Heart left ventricle (tissue), 16 donors: Measurements from ENCODE around the gene TSPOAP1. TPM values are rescaled to one million over a fixed set of nuclear protein-coding genes. Genes with fewer than 3 reads are reported as not detected.
"Not testable (repeated sequence)": the region's sequence is repeated elsewhere in the genome, so short reads cannot be mapped to it uniquely, and the experiment has no call there.

Source experiments
- ATAC-seq, 4 donors: fragments of 200-7000 bp; cut with Tn5 transposase; one replicate each; pipeline ENCODE4 v1.9.1; 2020 to 2022; ENCODE audit warnings: moderate library complexity in 4 of 4, mild to moderate bottlenecking in 3 of 4, moderate number of reproducible peaks in 1 of 4
- DNase-seq, 5 donors: peaks; one replicate each; pipeline ENCODE4 v3.0.0-alpha.2; 2020
- H3K27ac ChIP-seq, 12 donors: fragments of 200-600 bp; sonication (generic) in 4 of 12; one replicate each; pipeline versions ENCODE4 v1.5.0 to v1.8.0; 2016 to 2022; ENCODE audit warnings: mild to moderate bottlenecking in 2 of 12
- H3K27me3 ChIP-seq, 9 donors: fragments of 200-600 bp; sonication (generic) in 2 of 9; one replicate each; pipeline versions ENCODE4 v1.5.1 to v1.8.0; 2016 to 2022; ENCODE audit warnings: mild to moderate bottlenecking in 3 of 9
- H3K36me3 ChIP-seq, 9 donors: fragments of 200-600 bp; sonication (generic) in 2 of 9; one replicate each; pipeline versions ENCODE4 v1.5.0 to v1.8.0; 2018 to 2022; ENCODE audit warnings: mild to moderate bottlenecking in 2 of 9
- H3K4me1 ChIP-seq, 12 donors: fragments of 200-600 bp; sonication (generic) in 4 of 12; one replicate each; pipeline versions ENCODE4 v1.5.0 to v1.8.0; 2016 to 2022; ENCODE audit warnings: mild to moderate bottlenecking in 3 of 12
- H3K4me3 ChIP-seq, 12 donors: fragments of 200-600 bp; sonication (generic) in 4 of 12; one replicate each; pipeline versions ENCODE4 v1.5.0 to v1.8.0; 2017 to 2022; ENCODE audit warnings: mild to moderate bottlenecking in 9 of 12, moderate library complexity in 4 of 12
- H3K9me3 ChIP-seq, 12 donors: fragments of 200-600 bp; sonication (generic) in 4 of 12; one replicate each; pipeline versions ENCODE4 v1.5.0 to v1.8.0; 2016 to 2022; ENCODE audit warnings: mild to moderate bottlenecking in 1 of 12
- CTCF ChIP-seq, 12 donors: fragments of 200-600 bp; sonication (generic) in 4 of 12; IDR thresholded peaks; one replicate each; pipeline versions ENCODE4 v1.5.0 to v1.8.0; 2018 to 2022; ENCODE audit warnings: antibody characterized with exemption in 12 of 12, mild to moderate bottlenecking in 5 of 12
- POLR2A ChIP-seq, 2 donors: fragments of 450-650 bp; IDR thresholded peaks; one replicate each; pipeline ENCODE4 v1.6.1; 2017; ENCODE audit warnings: antibody characterized with exemption in 2 of 2, mild to moderate bottlenecking in 2 of 2, moderate library complexity in 2 of 2
- WGBS, 4 donors: extraction: QIAGEN DNeasy Blood & Tissue Kit in 2 of 4; methylation state at CpG; one replicate each; pipeline versions ENCODE4 v1.1.5 to v1.1.7; 2013 to 2018; 5-methylcytosine and 5-hydroxymethylcytosine counted together
- intact Hi-C, 10 donors: fragments of 100-400 bp; cut with DNase I; formaldehyde crosslinking; loops; one replicate each; pipeline versions ENCODE4 v1.11.1 to v1.14.2; 2022
- polyA plus RNA-seq, 2 donors: library from polyadenylated mRNA; stranded (reverse); fragments of 200-250 nt; gene quantifications; one replicate each; pipeline ENCODE4 v1.2.3, GENCODE V29; 2013
- total RNA-seq, 9 donors: library from RNA; depleted of rRNA in 2 of 9; stranded (reverse); fragments of >200 nt in 2 of 9; fragmentation: NEBNext Ultra II Directional in 3 of 9; extraction: Animal tissue kit (Norgen Biotek cat#: 25700) in 3 of 9; gene quantifications; one replicate each; pipeline versions ENCODE4 v1.1.0 to v1.2.4, GENCODE V29; 2016 to 2023
- donor health status: ischemic (EF 13 %, LVEDD 7.1; RV severe dilation, severe dysfunction).
- donor health status: healthy with polysubstance abuse.
- donor health status: DM: no; HTN: yes; CAD: no.
- donor health status: DM: no; HTN: no; CAD: no.
- donor health status: ischemic (EF 25% LVEDD 6.9; RV normal size, moderate dysfunction).
- donor health status: ischemic (EF 25% LVEDD 5.7; RV mildly dilated, moderate dysfunction).
- donor health status: healthy.
- donor health status: DM: yes; HTN: yes; CAD: no.
- donor health status: ischemic (EF 35%, LVEDD 5.7; RV mildly dilated, moderate dysfunction).
- donor health status: nonischemic (EF 11% LVEDD 7.7; RV severe dilation, severe dysfunction).
- donor health status: DM: yes; HTN: yes; CAD: no.
- donor health status: PGD.
- donor health status: ischemic (EF 29% LVEDD 5.4; RV normal size, mild dysfunction).
- donor health status: nonischemic (EF 23%, LVEDD 6.1; RV moderate dilation, normal function).

TSPOAP1 gene
- total and polyA plus RNA-seq, 11 donors: 1.6 to 23.1 (median 13.3) TPM

DNA sequence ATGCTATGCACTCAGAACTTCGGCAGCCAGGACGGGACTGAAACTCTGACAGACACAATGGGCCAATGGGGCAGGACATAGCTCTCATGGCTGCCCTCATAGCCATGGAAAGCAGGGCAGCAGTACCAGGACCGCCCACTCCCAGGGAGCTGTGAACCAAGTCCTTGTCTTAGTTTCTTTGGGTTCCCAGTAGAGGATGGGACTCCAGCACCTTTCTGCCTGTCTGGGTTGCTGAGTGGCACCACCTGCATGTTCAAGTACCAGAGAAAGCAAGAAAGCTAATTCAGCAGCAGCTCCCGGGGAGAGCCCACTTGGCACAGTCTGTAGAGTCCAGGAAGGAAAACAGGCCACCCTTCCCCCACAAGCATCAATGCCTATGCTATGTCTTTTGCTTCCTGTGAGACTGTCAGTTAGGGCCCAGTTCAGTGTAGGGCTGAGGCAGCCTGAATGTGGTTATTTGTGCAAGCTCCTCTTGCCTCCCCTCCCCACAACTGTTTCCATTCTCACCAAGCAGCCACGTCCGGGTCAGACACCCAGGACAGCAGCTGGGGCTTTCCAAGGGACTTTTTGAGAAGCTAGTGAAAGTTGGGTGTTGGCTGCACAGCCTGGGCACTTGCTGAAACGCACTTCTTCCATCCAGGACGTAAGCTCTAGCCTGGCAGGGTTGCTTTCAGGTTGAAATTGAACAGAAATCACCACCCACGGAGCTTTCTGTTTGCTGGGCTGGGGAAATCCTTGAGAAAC lies 15.6 kb upstream of the TSPOAP1 start:
- Histone ChIP-seq H3K4me1 (peaks cover 0 to 88% (median 0%) of the 10 kb centered on the region in 12 donors), H3K27ac (peak overlapping the region in 2 of 12 donors; percentile 2 to 100), H3K36me3 (peaks cover 3 to 58% (median 51%) of the 10 kb centered on the region in 9 donors), H3K27me3 (peaks cover 0 to 1% (median 0%) of the 10 kb centered on the region in 9 donors), H3K4me3 (peak overlapping the region in 2 of 12 donors; percentile 10 to 45), H3K9me3 (no peaks in the 10 kb centered on the region)
- DNase-seq (no peak), ATAC-seq (peak in 3 of 4 donors; percentile 31 to 74 (median 61))
- intact Hi-C loops: no loop called here
- 47 to 69% (median 56%) methylated on average over 7 to 9 of the region's 9 CpGs for WGBS, 4 donors
- no peak for TF ChIP-seq POLR2A (IDR thresholded peaks at IDR 0.05)
- TF ChIP-seq CTCF (IDR thresholded peaks at IDR 0.05): no peak

- H3K4me3 ChIP-seq: peak overlapping the region in 1 of 12 donors; percentile 45
- ATAC-seq (no peak), DNase-seq (no peak)
- H3K36me3 ChIP-seq: peaks cover 3 to 48% (median 40%) of the 10 kb centered on the region in 9 donors
- intact Hi-C loops: no loop called here
- peaks cover 0 to 86% (median under 1%) of the 10 kb centered on the region in 12 donors for H3K4me1 ChIP-seq
- peak overlapping the region in 1 of 12 donors; percentile 100 for H3K27ac ChIP-seq
- no peak for TF ChIP-seq POLR2A (IDR thresholded peaks at IDR 0.05)
- TF ChIP-seq CTCF (IDR thresholded peaks at IDR 0.05): no peak
- H3K27me3 ChIP-seq: peaks cover 0 to 12% (median 0%) of the 10 kb centered on the region in 9 donors
- no peaks in the 10 kb centered on the region for H3K9me3 ChIP-seq
- 85 to 98% (median 95%) methylated on average over 4 of the region's 4 CpGs for WGBS, 4 donors
These were observed 14.5 kb upstream of the TSPOAP1 start for GRCh38 chr17:58343131-58343530.

- Histone ChIP-seq H3K36me3 (peaks cover 3 to 36% (median 28%) of the 10 kb centered on the region in 9 donors), H3K27ac (peak overlapping the region in 1 of 12 donors; percentile 100), H3K4me1 (peaks cover 0 to 88% (median 6%) of the 10 kb centered on the region in 12 donors), H3K9me3 (no peaks in the 10 kb centered on the region), H3K27me3 (peaks cover 0 to 21% (median 0%) of the 10 kb centered on the region in 9 donors), H3K4me3 (peak overlapping the region in 1 of 12 donors; percentile 45)
- no peak for TF ChIP-seq CTCF (IDR thresholded peaks at IDR 0.05)
- no peak for TF ChIP-seq POLR2A (IDR thresholded peaks at IDR 0.05)
- intact Hi-C loops: no loop called here
- 82 to 84% (median 83%) methylated on average over 4 of the region's 4 CpGs for WGBS, 4 donors
- ATAC-seq: no peak
- no peak for DNase-seq
These were observed 13.4 kb upstream of the TSPOAP1 start for GRCh38 chr17:58341861-58342475.

- intact Hi-C loops, H3K9me3 ChIP-seq, DNase-seq, ATAC-seq: not testable (repeated sequence)
- peaks cover 0 to 21% (median 0%) of the 10 kb centered on the region in 9 donors for H3K27me3 ChIP-seq
- peaks cover 0 to 92% (median 12%) of the 10 kb centered on the region in 12 donors for H3K4me1 ChIP-seq
- H3K4me3 ChIP-seq: peak overlapping the region in 1 of 12 donors; percentile 79
- peaks cover 3 to 29% (median 22%) of the 10 kb centered on the region in 9 donors for H3K36me3 ChIP-seq
- 91 to 94% (median 93%) methylated on average over 11 of the region's 11 CpGs for WGBS, 4 donors
- peak overlapping the region in 1 of 12 donors; percentile 100 for H3K27ac ChIP-seq
These were observed 12.7 kb upstream of the TSPOAP1 start for GRCh38 chr17:58341136-58341860.
